GM19043 (cell line): ENCODE data around the gene ZNF562.
A peak's percentile ranks its signal among the peaks of the same experiment; 100 is the strongest.
"Not testable (repeated sequence)": the region's sequence is repeated elsewhere in the genome, so short reads cannot be mapped to it uniquely, and the experiment has no call there.

Experiments
- ATAC-seq: cut with Tn5 transposase; IDR thresholded peaks from one replicate; pipeline ENCODE4 v1.9.1; 2021; ENCODE audit warnings: low read depth; ENCODE audit not compliant: unreplicated experiment

ZNF562 gene

GRCh38 chr19:9674663-9675357 lies at the start of gene ZNF562:
ZNF562 (minus strand) TSS chr19:9675100; CDS start chr19:9660744, 14,356 bp downstream.
- peak; percentile 47 for ATAC-seq

DNA sequence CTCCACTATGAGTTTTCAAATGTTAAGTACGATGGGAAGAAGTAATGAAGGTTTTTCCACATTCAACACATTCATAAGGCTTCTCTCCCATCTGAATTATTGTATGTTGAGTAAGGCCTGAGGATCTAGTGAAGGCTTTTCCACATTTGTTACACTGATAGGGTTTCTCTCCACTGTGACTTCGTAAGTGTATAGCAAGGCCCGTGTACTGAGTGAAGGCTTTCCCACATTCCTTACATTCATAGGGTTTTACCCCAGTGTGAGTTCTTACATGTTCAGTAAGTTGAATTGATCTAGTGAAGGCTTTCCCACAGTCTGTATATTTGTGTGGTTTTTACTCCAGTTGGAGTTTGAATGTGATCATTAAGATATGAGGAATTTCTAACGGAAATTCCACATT lies 49.3 kb upstream of the ZNF562 start:
- ATAC-seq, result no peak

DNA sequence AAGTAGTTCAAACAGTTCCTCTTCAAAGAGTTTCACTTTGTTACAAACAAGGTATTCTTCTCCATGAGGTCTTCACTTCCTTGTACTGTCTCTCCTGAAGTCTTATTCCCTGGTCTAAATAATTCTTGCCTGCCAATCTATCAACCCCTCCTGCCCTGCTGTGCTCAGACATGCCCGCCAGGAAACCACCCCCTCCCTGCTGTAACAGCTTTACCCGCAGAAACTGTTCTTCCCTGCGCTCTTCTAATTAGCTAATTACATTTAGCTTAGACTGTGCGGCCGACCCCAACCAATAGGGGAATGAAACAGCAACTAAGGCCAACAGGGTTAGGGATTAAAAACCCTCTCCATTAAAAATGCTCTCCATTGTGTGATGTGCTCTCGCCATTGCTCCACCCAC lies 47.0 kb upstream of the ZNF562 start:
- ATAC-seq, result no peak

DNA sequence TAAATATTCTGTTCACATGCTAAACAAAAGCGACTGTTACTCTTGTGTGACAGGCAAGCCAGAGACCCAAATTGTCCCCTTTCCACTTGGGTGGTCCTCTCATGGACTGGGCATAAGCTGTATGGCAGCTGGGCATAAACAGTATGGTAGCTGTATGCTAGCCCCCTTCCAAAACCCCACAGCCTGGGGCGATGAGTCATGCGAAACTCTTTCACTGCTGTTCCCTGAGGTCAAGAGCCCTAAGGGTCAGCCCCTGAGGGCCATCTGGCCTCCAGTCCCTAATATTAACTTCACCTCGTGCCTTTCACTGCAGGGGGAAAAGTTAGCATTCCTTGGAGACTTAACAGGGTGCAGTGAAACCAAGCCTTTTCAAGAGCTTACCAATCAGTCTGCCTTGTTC lies 45.6 kb upstream of the ZNF562 start:
- ATAC-seq, result no peak

DNA sequence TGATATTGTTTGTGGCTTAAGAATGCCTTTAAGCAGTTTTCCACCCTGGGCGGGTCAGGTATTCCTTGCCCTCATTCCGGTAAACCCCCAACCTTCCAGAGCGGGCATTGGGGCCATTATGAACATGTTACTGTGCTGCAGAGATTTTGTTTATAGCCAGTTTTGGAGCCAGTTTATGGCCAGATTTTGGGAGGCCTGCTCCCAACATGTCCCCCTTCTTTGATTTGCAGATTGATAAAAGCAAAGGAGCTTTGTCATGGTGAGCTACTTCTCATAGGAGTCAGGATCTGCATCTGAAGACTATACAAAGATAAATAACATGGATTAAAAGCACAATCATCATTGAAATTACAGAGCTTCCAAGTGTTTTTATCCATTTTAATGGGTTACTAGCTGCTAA lies 36.9 kb upstream of the ZNF562 start:
- ATAC-seq, result no peak

DNA sequence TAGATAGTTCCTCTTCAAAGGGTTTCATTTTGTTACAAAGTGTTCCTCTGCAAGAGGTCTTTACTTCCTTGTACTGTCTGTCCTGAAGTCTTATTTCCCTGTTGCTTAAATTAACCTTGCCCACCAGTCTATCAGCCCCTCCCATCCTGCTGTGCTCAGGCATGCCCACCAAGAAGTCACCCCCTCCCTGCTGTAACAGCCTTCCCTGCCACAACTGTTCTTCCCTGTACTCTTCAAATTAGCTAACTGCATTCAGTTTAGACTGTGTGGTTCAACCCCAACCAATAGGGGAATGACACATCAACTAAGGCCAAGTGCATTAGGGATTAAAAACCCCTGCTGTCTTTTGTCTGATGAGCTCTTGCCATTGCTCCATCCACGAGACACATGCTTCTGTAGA lies 34.4 kb upstream of the ZNF562 start:
- ATAC-seq, result no peak

- no peak for ATAC-seq
Observed at GRCh38 chr19:9705836-9706235, 30.9 kb upstream of the ZNF562 start.

GRCh38 chr19:9702186-9702585 lies 27.3 kb upstream of the ZNF562 start:
- no peak for ATAC-seq

DNA sequence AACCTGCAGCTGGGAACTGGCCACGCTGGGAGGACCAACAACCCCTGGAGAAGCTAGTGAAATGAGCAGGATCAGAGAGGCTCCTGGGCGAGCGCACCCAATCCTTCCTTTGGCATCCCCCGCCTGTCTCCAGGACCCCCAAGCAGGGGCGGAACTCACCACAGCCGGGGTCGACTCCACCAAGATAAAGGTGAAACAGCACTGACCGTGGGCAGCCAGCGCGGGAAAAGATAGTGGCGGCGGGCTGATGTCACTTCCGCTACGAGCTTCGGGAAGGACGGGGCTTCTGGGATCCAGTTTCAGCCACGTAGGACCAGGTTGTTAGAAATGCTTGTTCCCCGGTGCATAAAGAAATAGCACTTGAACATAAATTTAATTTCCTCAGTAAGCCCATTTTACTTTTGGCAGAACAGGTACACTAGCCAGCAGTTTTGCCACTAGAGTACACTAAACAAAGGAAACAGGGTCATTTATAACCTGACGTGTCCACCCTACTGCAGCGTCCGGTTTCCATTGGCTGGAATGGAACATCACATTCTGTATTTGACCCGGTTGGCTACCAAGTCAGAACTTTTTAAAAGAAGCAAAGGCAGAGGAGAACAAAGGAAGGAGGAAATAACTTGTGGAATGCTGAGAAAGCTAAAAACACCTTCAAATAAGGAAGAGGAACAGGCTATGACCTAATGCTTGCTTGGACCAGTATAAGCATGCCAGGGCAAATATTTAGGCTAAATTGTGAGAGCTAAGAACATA lies 25.5 kb upstream of the ZNF562 start:
- no peak for ATAC-seq

GRCh38 chr19:9690301-9690700 lies 15.4 kb upstream of the ZNF562 start:
- ATAC-seq, result not testable (repeated sequence)

GRCh38 chr19:9679996-9680395 lies 5.1 kb upstream of the ZNF562 start:
- not testable (repeated sequence) for ATAC-seq

DNA sequence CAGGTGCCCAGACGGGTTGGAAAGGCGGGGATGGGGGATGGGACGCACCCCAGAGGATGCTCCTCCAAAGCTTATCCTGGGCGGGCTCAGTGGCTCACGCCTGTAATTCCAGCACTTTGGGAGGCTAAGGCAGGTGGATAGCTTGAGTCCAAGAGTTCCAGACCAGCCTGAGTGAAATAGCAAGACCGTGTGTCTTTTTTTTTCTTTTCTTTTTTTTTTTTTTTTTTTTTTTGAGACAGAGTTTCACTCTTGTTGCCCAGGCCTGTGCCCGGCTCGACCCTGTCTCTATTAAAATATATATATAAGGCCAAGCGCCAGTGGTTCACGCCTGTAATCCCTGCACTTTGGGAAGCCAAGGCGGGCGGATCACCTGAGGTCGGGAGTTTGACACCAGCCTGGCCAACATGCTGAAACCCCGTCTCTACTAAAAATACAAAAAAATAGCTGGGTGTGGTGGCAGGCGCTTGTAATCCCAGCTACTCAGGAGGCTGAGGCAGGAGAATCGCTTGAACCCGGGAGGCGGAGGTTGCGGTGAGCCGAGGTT lies 530 bp upstream of the ZNF562 start:
- not testable (repeated sequence) for ATAC-seq

- ATAC-seq, result no peak
Observed at GRCh38 chr19:9673912-9674662, 813 bp downstream of the ZNF562 start.

DNA sequence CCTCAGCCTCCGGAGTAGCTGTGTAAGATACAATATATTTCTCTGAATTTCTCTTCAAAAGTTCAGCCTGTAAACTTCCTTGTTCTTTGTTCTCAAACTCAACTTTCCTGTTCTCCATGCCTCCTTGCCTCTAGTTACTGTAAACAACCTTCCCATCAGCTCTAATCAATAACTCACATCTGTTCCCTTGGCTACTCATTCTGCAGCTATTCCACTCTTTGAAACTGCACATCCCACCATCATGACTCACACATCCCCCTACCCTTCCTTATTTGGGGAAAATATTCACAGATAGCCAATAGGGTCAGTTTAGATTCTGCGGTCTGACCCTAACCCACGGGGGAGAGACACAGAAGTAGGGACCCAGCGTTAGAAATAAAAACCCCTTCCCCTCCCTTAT lies 2.0 kb downstream of the ZNF562 start:
- ATAC-seq, result no peak

DNA sequence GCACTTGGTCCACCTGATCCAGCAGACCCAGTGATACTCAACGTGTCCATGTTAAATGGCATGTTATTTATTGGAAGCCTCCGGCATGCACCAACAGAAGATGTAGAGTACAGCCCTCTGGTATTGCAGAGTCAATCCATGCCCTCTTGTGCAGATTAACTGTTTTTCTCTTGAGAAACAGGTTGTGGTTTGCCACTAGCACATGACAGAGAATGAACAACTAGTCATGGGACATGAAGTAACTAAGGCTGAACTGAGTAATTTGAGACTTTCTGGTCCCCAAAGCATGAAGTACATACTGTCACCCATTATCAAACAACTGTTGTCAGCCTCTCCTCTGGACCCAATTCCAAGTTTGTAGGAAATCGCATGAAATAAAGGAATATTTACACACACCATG lies 3.2 kb downstream of the ZNF562 start:
- no peak for ATAC-seq

GRCh38 chr19:9668544-9668943 lies 6.4 kb downstream of the ZNF562 start:
- ATAC-seq, result no peak

GRCh38 chr19:9667898-9668297 lies 7.0 kb downstream of the ZNF562 start:
- no peak for ATAC-seq

DNA sequence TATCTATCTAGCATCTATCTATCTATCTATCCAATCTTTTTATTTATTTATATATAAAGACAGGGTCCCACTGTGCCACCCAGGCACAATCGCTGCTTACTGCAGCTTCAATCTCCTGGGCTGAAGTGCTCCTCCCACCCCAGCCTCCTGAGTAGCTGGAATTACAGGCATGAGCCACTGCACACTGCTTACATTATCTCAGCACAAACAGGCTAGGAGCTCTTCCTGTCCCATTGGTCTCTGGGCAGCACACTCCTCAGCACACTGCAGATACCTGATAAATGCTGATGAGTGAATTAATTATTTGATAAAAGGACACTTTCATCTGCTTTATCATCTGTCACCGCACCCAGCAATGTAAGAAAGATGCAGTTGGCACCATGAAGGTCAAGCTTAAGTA lies 16.1 kb downstream of the ZNF562 start:
- ATAC-seq, result no peak

- not testable (repeated sequence) for ATAC-seq
Observed at GRCh38 chr19:9653066-9653555, 21.8 kb downstream of the ZNF562 start.

- ATAC-seq, result not testable (repeated sequence)
Observed at GRCh38 chr19:9651464-9651863, 23.4 kb downstream of the ZNF562 start.

GRCh38 chr19:9650345-9650744 lies 24.6 kb downstream of the ZNF562 start:
- no peak for ATAC-seq
